Measurements from ENCODE around the gene DGCR8. TPM values are rescaled to one million over a fixed set of nuclear protein-coding genes. Genes with fewer than 3 reads are reported as not detected.

The DGCR8 gene
- total RNA-seq, 2 experiments from 2014 or later = 17.8 to 18.5 TPM

DNA sequence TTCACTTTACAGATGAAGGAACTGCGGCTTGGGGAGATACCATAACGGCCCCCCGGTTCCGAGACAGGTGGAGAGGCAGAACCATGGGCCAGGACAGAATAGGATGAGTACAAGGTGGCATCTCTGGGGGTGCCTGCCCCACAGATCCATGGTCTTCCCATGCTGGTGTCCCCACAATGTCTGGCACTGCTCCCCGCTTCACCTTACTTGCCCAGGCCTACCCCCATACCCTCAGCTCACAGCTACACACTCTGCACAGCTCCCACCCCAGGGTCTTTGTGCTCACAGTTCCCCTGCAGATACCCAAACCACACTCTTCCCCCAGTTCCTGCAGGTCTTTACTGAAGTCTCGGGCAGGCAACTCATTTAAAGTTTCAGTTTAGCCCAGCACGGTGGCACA lies 11.4 kb upstream of the DGCR8 start:
- ChIA-PET POLR2A (no interaction called here), CTCF (no interaction called here)
- Histone ChIP-seq H3K36me3 (ENCODE audit: insufficient read depth, low read length) (peaks cover 9% of the 10 kb centered on the region), H3K9me3 (ENCODE audit: control insufficient read depth in 1 of 2, insufficient read depth in 1 of 2, low read length in 2 of 2) (no peaks in the 10 kb centered on the region), H3K27ac (ENCODE audit: low read depth in 1 of 2, low read length in 2 of 2) (no peak overlapping the region), H3K27me3 (ENCODE audit: control insufficient read depth in 1 of 2, insufficient read depth in 2 of 2, low read length in 2 of 2) (no peaks in the 10 kb centered on the region), H3K4me1 (ENCODE audit: insufficient read depth, low read length) (no peaks in the 10 kb centered on the region), H3K4me3 (ENCODE audit: low read length) (no peak overlapping the region)
- Mint-ChIP-seq H3K36me3 (ENCODE audit: low read depth) (peaks cover 10% of the 10 kb centered on the region), H3K4me1 (ENCODE audit: low read depth) (no peaks in the 10 kb centered on the region), H3K9me3 (no peaks in the 10 kb centered on the region), H3K27me3 (no peaks in the 10 kb centered on the region), H3K27ac (no peak overlapping the region), H3K4me3 (no peak overlapping the region)
- no peak for TF ChIP-seq CTCF (IDR thresholded peaks at IDR 0.05)
- intact Hi-C loops (cut with DNase I, micrococcal nuclease) = no loop called here
- ATAC-seq (ENCODE audit: poor library complexity) (no peak), DNase-seq (no peak)

DNA sequence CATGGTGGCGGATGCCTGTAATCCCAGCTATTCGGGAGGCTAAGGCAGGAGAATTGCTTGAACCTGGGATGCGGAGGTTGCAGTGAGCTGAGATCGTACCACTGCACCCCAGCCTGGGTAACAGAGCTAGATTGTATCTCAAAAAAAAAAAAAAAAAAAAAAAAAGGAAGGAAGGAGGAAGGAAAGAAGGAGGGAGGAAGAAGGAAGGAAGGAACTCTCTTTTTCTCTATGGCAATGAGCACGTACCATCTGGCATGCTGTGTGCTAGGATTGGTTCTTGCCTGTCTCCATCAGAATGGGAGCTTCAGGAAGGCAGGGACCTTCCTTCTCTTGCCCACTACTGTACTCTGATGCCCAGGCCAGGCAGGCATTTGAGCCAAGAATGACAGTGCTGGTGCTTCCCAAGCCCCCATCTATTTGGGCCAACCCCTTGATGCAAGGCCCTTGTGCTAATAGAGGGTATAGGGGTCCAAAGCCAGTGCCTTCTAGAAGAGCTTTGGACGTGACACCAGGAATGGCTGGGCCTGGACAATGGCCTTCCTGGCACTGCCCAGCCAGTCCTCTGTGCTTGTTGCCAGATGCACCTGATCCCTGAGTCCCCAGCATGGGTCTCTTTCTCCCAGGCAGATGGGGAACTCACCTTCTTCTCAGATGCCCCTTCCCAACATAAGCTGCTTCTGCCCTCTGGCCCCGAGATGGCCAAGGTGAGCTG lies 10.6 kb upstream of the DGCR8 start:
- DNase-seq (no peak), ATAC-seq (ENCODE audit: poor library complexity) (no peak)
- no peak overlapping the region for H3K27ac Mint-ChIP-seq
- H3K27me3 Mint-ChIP-seq = no peaks in the 10 kb centered on the region
- CTCF ChIA-PET = interaction anchor here (0.6 kb wide), 1 partner anchor 9 kb away, joined by 3 read pairs; no protein-coding TSS in a partner anchor
- Histone ChIP-seq H3K36me3 (ENCODE audit: insufficient read depth, low read length) (peaks cover 3% of the 10 kb centered on the region), H3K27ac (ENCODE audit: low read depth in 1 of 2, low read length in 2 of 2) (no peak overlapping the region), H3K27me3 (ENCODE audit: control insufficient read depth in 1 of 2, insufficient read depth in 2 of 2, low read length in 2 of 2) (no peaks in the 10 kb centered on the region), H3K9me3 (ENCODE audit: control insufficient read depth in 1 of 2, insufficient read depth in 1 of 2, low read length in 2 of 2) (no peaks in the 10 kb centered on the region), H3K4me3 (ENCODE audit: low read length) (no peak overlapping the region), H3K4me1 (ENCODE audit: insufficient read depth, low read length) (no peaks in the 10 kb centered on the region)
- POLR2A ChIA-PET = interaction anchor here (1.2 kb wide), 1 partner anchor 48 kb away, joined by 3 read pairs; the partner anchor contains the start of gene TRMT2A
- no peaks in the 10 kb centered on the region for H3K4me1 Mint-ChIP-seq (ENCODE audit: low read depth)
- H3K4me3 Mint-ChIP-seq = no peak overlapping the region
- H3K9me3 Mint-ChIP-seq = no peaks in the 10 kb centered on the region
- intact Hi-C loops (cut with DNase I, micrococcal nuclease) = no loop called here
- peaks cover 4% of the 10 kb centered on the region for H3K36me3 Mint-ChIP-seq (ENCODE audit: low read depth)
- no peak for TF ChIP-seq CTCF (IDR thresholded peaks at IDR 0.05)

DNA sequence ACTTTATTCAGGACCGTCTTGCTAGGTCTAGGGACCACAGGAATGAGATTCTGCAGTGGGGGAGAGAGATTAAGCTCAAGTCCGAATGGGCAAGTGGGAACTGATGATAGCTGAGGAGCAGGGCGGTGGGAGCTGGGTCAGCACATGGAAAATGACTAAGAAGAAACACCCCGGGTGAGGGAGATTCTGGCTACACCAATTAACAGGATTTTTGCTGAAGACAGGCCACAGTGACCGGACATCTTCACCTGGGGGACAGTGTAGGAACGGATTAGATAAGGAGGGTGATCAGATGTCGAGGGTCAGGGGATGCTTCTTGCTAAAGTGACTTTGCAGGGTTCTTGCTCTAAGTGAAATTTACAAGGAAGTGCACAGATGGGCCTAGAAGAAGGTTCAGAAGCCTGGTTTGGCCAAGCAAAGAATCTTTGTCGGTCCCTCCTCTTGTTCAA lies 8.5 kb upstream of the DGCR8 start:
- no peaks in the 10 kb centered on the region for H3K36me3 ChIP-seq (ENCODE audit: insufficient read depth, low read length)
- CTCF ChIA-PET = no interaction called here
- POLR2A ChIA-PET = no interaction called here

More for the DNA sequence above, 8.5 kb upstream of the DGCR8 start:
- Mint-ChIP-seq H3K4me1 (ENCODE audit: low read depth) (no peaks in the 10 kb centered on the region), H3K36me3 (ENCODE audit: low read depth) (no peaks in the 10 kb centered on the region), H3K4me3 (no peak overlapping the region), H3K27ac (no peak overlapping the region), H3K9me3 (no peaks in the 10 kb centered on the region), H3K27me3 (no peaks in the 10 kb centered on the region)
- intact Hi-C loops (cut with DNase I, micrococcal nuclease) = no loop called here
- no peaks in the 10 kb centered on the region for H3K9me3 ChIP-seq (ENCODE audit: control insufficient read depth in 1 of 2, insufficient read depth in 1 of 2, low read length in 2 of 2)
- H3K27me3 ChIP-seq (ENCODE audit: control insufficient read depth in 1 of 2, insufficient read depth in 2 of 2, low read length in 2 of 2) = no peaks in the 10 kb centered on the region
- TF ChIP-seq CTCF (IDR thresholded peaks at IDR 0.05) = no peak
- DNase-seq = no peak
- H3K4me3 ChIP-seq (ENCODE audit: low read length) = no peak overlapping the region
- no peak for ATAC-seq (ENCODE audit: poor library complexity)
- H3K4me1 ChIP-seq (ENCODE audit: insufficient read depth, low read length) = no peaks in the 10 kb centered on the region
- H3K27ac ChIP-seq (ENCODE audit: low read depth in 1 of 2, low read length in 2 of 2) = no peak overlapping the region

Measured in CD4-positive, alpha-beta T cell (primary cell).